Psoas muscle (tissue), 8 donors: ENCODE measurements around the gene PJA2. TPM values are rescaled to one million over a fixed set of nuclear protein-coding genes. Genes with fewer than 3 reads are reported as not detected.
A peak's percentile ranks its signal among the peaks of the same experiment; 100 is the strongest.

Experiments
- ATAC-seq, 4 donors: fragments of 200-7000 bp; cut with Tn5 transposase; one replicate each; pipeline ENCODE4 v1.9.1; 2020; ENCODE audit warnings: moderate library complexity in 3 of 4, mild to moderate bottlenecking in 2 of 4
- DNase-seq, 2 donors: peaks; one replicate each; pipeline ENCODE4 v3.0.0-alpha.2; 2020
- H3K27ac ChIP-seq: fragments of 200-600 bp; one replicate; pipeline ENCODE4 v1.8.0; 2022
- H3K27me3 ChIP-seq, 3 donors: fragments of 200-600 bp in 1 of 3; one replicate each; pipeline versions ENCODE4 v1.6.1 to v1.8.0; 2013 to 2022; ENCODE audit warnings: low read length in 2 of 3, mild to moderate bottlenecking in 2 of 3, moderate library complexity in 1 of 3; ENCODE audit not compliant: insufficient read depth in 3 of 3
- H3K36me3 ChIP-seq, 2 donors: fragments of 200-600 bp in 1 of 2; one replicate each; pipeline versions ENCODE4 v1.6.1 to v1.8.0; 2013 to 2022; ENCODE audit warnings: low read depth in 1 of 2, mild to moderate bottlenecking in 1 of 2, moderate library complexity in 1 of 2; ENCODE audit not compliant: insufficient read depth in 1 of 2
- H3K4me1 ChIP-seq: fragments of 200-600 bp; one replicate; pipeline ENCODE4 v1.8.0; 2022
- H3K4me3 ChIP-seq: fragments of 200-600 bp; one replicate; pipeline ENCODE4 v1.8.0; 2022; ENCODE audit warnings: mild to moderate bottlenecking
- H3K9me3 ChIP-seq: fragments of 200-600 bp; one replicate; pipeline ENCODE4 v1.8.0; 2022
- CTCF ChIP-seq: fragments of 200-600 bp; IDR thresholded peaks from one replicate; pipeline ENCODE4 v1.8.0; 2022; ENCODE audit warnings: antibody characterized with exemption
- WGBS, 3 donors: extraction: QIAGEN DNeasy Blood & Tissue Kit; methylation state at CpG; one replicate each; pipeline versions ENCODE4 v1.1.6 to v1.1.7; 2013; 5-methylcytosine and 5-hydroxymethylcytosine counted together
- intact Hi-C, 2 donors: fragments of 100-400 bp; cut with DNase I; formaldehyde crosslinking; loops; one replicate each; pipeline versions ENCODE4 v1.11.0 to v1.14.2; 2022
- long read RNA-seq, 2 donors: library from polyadenylated mRNA; unstranded; transcript quantifications; one replicate each; pipeline ENCODE4 v2.0.0, GENCODE V29; 2021
- polyA plus RNA-seq, 3 donors: library from polyadenylated mRNA; stranded (reverse); fragments of 200-250 nt; gene quantifications; one replicate each; pipeline ENCODE4 v1.2.3, GENCODE V29; 2013
- total RNA-seq, 4 donors: library from RNA; stranded (reverse); fragmentation: NEBNext Ultra II Directional in 2 of 4; extraction: Animal tissue kit (Norgen Biotek cat#: 25700) in 2 of 4; gene quantifications; one replicate each; pipeline versions ENCODE4 v1.2.1 to v1.2.4, GENCODE V29; 2021 to 2023
- donor health status: healthy with polysubstance abuse.
- donor health status: DM: no; HTN: no; CAD: no; lungs with moderate emphysema.
- donor health status: Bipolar disorder and iron deficiency.
- donor health status: healthy.
- donor health status: DM: yes; HTN: yes; CAD: no.
- donor health status: DM: no; HTN: no; CAD: no.
- donor health status: DM: no; HTN: no; CAD: no.
- donor health status: DM: yes; HTN: yes; CAD: no.

Gene PJA2
- total RNA-seq, result 10 to 100 TPM; 39.3 to 66.9 (median 51.3) TPM
- polyA plus RNA-seq, result 10 to 100 TPM; 20.9 to 34.1 (median 23.3) TPM
- long read RNA-seq, donor 1, full-length matches to known transcripts, result 58 of 73 reads
- long read RNA-seq, donor 1, partial matches to known transcripts, result 8 of 73 reads
- long read RNA-seq, donor 1, other reads (novel, unspliced or antisense), result 7 of 73 reads
- long read RNA-seq, donor 2, full-length matches to known transcripts, result 63 of 80 reads
- long read RNA-seq, donor 2, partial matches to known transcripts, result 12 of 80 reads
- long read RNA-seq, donor 2, other reads (novel, unspliced or antisense), result 5 of 80 reads

GRCh38 chr5:109409844-109410388 lies at the start of gene PJA2:
TSS of gene PJA2 (minus strand) at chr5:109409974. CDS start at chr5:109383433, 26,541 bp downstream.
- H3K27ac ChIP-seq, result peak within 1 kb of the TSS; percentile 98
- DNase-seq (peak; percentile 98), ATAC-seq (peak; percentile 92 to 97 (median 94))
- H3K27me3 ChIP-seq, result no peaks in the 10 kb centered on the region
- peaks cover 44% of the 10 kb centered on the region for H3K4me1 ChIP-seq
- TF ChIP-seq CTCF, result peak; percentile 37
- intact Hi-C loops, result loop anchor here (5.0 kb wide), 2 partner anchors 48 to 683 kb away; no protein-coding TSS in a partner anchor
- WGBS, 3 donors, result 0 to 1% (median 0%) methylated on average over 20 to 44 of the region's 44 CpGs
- no peaks in the 10 kb centered on the region for H3K9me3 ChIP-seq
- H3K4me3 ChIP-seq, result peak within 1 kb of the TSS; percentile 90
- H3K36me3 ChIP-seq, result no peaks in the 10 kb centered on the region

- no peak for TF ChIP-seq CTCF
- Histone ChIP-seq H3K27ac (peak overlapping the region; percentile 56), H3K27me3 (no peaks in the 10 kb centered on the region), H3K36me3 (no peaks in the 10 kb centered on the region), H3K4me3 (no peak overlapping the region), H3K4me1 (peaks cover 5% of the 10 kb centered on the region), H3K9me3 (no peaks in the 10 kb centered on the region)
- DNase-seq, result peak in 1 of 2 donors; percentile 15
- 13 to 39% (median 18%) methylated on average over 3 of the region's 3 CpGs for WGBS, 3 donors
- intact Hi-C loops, result no loop called here
- ATAC-seq, result peak; percentile 68 to 96 (median 86)
These were observed 45.9 kb upstream of the PJA2 start for GRCh38 chr5:109455598-109456096.

- no peaks in the 10 kb centered on the region for H3K36me3 ChIP-seq
- H3K4me1 ChIP-seq, result peaks cover 5% of the 10 kb centered on the region
- DNase-seq, result no peak
- no peaks in the 10 kb centered on the region for H3K27me3 ChIP-seq
- peak overlapping the region; percentile 56 for H3K27ac ChIP-seq
- ATAC-seq, result peak in 3 of 4 donors; percentile 42 to 75 (median 72)
- WGBS, 3 donors, result 29 to 47% (median 41%) methylated on average over 6 of the region's 6 CpGs
- TF ChIP-seq CTCF, result no peak
- no peak overlapping the region for H3K4me3 ChIP-seq
- intact Hi-C loops, result no loop called here
- H3K9me3 ChIP-seq, result no peaks in the 10 kb centered on the region
These were observed 45.1 kb upstream of the PJA2 start for GRCh38 chr5:109454731-109455505.

- Histone ChIP-seq H3K4me1 (peaks cover 5% of the 10 kb centered on the region), H3K36me3 (no peaks in the 10 kb centered on the region), H3K4me3 (no peak overlapping the region), H3K27me3 (no peaks in the 10 kb centered on the region), H3K9me3 (no peaks in the 10 kb centered on the region), H3K27ac (no peak overlapping the region)
- intact Hi-C loops, result no loop called here
- DNase-seq (no peak), ATAC-seq (no peak)
- no peak for TF ChIP-seq CTCF
These were observed 43.5 kb upstream of the PJA2 start for GRCh38 chr5:109453251-109453650.
